GM12875 (cell line): Measurements from ENCODE around the gene MAST2.
"Not testable (repeated sequence)": the region's sequence is repeated elsewhere in the genome, so short reads cannot be mapped to it uniquely, and the experiment has no call there.

ENCODE experiments used
- H3K4me3 ChIP-seq: one replicate; pipeline ENCODE4 v1.5.1; 2011; ENCODE audit warnings: low read depth, low read length, control low read depth
- CTCF ChIP-seq: IDR thresholded peaks from 2 replicates; pipeline ENCODE4 v1.5.1; 2011; ENCODE audit warnings: low read depth, mild to moderate bottlenecking, control low read depth, inconsistent platforms, low read length, moderate library complexity, borderline replicate concordance; ENCODE audit not compliant: insufficient read depth

MAST2 gene

GRCh38 chr1:45926330-45926729 lies 122.9 kb downstream of the MAST2 start:
- TF ChIP-seq CTCF: no peak
- H3K4me3 ChIP-seq: no peak overlapping the region

GRCh38 chr1:45927231-45927915 lies 124.0 kb downstream of the MAST2 start:
- not testable (repeated sequence) for H3K4me3 ChIP-seq

- no peak overlapping the region for H3K4me3 ChIP-seq
- no peak for TF ChIP-seq CTCF
Observed at GRCh38 chr1:45928486-45929205, 125.2 kb downstream of the MAST2 start.

- no peak for TF ChIP-seq CTCF
- no peak overlapping the region for H3K4me3 ChIP-seq
Observed at GRCh38 chr1:45929257-45929687, 125.9 kb downstream of the MAST2 start.

- H3K4me3 ChIP-seq: no peak overlapping the region
- no peak for TF ChIP-seq CTCF
Observed at GRCh38 chr1:45930258-45931150, 127.1 kb downstream of the MAST2 start.

- not testable (repeated sequence) for H3K4me3 ChIP-seq
Observed at GRCh38 chr1:45932205-45932604, 128.8 kb downstream of the MAST2 start.

GRCh38 chr1:45934947-45935346 lies 131.5 kb downstream of the MAST2 start:
- TF ChIP-seq CTCF: no peak
- H3K4me3 ChIP-seq: no peak overlapping the region
